Epithelial cell of esophagus (primary cell): Measurements from ENCODE around the gene COQ8A.

Experiments used
- DNase-seq: peaks from one replicate; pipeline ENCODE4 v3.0.0; 2010; ENCODE audit warnings: low read depth
- H3K4me3 ChIP-seq: 2 replicates; pipeline ENCODE4 v1.5.1; 2011; ENCODE audit warnings: mild to moderate bottlenecking, low read length, control low read depth
- TF ChIP-seq, protein P1 (sequence below): IDR thresholded peaks from 2 replicates; pipeline ENCODE4 v1.5.1; 2011; ENCODE audit warnings: low read depth, mild to moderate bottlenecking, low read length, control low read depth, inconsistent platforms; ENCODE audit not compliant: insufficient read depth; ENCODE audit errors: missing control alignments

COQ8A gene

DNA sequence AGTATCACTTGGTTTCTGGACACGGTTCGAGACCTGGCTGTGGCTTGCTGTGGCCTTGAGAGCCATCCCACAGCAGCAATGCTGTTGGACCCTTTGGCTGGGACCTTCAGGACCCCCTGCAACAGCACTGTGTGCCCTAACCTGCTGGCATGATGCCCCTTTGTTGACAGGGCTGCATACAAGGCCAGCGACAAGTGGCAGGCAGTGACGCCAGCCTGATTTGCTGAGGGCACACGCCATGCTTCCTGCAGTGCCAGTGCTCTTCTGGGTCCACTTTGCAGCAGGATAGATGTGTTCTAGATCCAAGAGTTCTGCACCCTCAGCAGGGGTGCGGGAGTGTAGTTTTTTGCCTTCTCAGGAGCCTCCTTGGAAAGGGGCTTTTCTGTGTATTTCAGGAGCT lies 32.8 kb downstream of the COQ8A start:
- TF ChIP-seq, protein P1, sequence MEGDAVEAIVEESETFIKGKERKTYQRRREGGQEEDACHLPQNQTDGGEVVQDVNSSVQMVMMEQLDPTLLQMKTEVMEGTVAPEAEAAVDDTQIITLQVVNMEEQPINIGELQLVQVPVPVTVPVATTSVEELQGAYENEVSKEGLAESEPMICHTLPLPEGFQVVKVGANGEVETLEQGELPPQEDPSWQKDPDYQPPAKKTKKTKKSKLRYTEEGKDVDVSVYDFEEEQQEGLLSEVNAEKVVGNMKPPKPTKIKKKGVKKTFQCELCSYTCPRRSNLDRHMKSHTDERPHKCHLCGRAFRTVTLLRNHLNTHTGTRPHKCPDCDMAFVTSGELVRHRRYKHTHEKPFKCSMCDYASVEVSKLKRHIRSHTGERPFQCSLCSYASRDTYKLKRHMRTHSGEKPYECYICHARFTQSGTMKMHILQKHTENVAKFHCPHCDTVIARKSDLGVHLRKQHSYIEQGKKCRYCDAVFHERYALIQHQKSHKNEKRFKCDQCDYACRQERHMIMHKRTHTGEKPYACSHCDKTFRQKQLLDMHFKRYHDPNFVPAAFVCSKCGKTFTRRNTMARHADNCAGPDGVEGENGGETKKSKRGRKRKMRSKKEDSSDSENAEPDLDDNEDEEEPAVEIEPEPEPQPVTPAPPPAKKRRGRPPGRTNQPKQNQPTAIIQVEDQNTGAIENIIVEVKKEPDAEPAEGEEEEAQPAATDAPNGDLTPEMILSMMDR: no peak
- DNase-seq: no peak
- no peak overlapping the region for H3K4me3 ChIP-seq

DNA sequence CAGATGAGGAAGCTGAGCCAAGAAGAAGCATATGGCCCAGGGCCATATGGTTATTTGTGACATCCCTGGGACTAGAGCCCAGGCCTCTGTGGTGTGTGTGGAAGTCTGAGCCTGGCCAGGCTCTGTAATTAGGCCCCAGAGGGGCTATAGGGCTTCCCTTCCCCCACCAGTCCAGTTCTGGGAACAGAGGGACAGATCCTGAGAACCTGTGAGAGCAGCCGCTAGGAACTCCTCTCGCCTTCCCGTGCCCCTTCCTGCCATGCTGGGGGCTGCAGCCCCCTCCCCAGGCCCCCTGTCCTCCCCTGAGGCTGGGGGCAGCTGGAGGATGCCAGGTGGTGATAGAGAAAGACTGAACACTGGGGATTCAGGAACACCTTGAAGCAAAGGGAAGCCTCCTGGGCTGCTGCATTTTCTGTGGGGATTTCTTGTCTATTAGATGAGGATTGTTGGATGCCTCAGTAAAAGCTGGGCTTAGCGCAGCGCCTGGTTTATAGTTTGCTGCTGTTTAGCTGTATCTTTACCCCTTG lies 33.3 kb downstream of the COQ8A start:
- TF ChIP-seq, protein P1: no peak
- no peak for DNase-seq
- no peak overlapping the region for H3K4me3 ChIP-seq

DNA sequence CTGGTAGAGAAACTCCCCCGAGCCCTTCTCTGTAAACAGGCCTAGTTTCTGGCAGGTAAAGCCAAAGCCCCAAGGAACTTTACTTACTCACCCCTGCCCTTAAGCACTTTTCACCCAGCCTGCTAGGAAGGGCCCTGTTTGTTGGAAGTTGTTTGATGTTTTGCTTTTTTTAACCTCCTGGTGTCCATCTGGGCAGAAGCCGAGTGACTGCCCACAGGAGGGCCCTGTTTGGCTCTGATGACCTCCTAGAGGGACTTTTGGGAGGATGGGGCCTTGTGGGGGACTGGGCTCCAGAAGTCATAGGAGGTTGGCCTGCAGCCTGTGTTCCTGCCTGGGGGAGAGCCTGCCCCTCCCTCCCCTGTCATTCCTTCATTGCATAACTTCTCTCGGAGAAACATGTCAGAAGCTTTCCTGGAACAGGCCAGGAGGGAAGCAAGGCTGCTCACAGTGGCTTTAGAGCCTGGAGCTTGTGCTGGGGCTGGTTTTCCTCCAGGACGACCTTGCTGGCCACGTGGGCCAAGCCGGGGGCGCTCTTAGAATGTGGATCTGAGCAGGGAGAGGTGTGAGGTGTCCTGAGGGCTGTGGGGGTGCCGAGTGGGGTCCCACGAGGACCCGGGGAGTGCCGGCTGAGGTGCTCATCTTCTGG lies 33.9 kb downstream of the COQ8A start:
- no peak overlapping the region for H3K4me3 ChIP-seq
- TF ChIP-seq, protein P1: no peak
- DNase-seq: peak; percentile 69

DNA sequence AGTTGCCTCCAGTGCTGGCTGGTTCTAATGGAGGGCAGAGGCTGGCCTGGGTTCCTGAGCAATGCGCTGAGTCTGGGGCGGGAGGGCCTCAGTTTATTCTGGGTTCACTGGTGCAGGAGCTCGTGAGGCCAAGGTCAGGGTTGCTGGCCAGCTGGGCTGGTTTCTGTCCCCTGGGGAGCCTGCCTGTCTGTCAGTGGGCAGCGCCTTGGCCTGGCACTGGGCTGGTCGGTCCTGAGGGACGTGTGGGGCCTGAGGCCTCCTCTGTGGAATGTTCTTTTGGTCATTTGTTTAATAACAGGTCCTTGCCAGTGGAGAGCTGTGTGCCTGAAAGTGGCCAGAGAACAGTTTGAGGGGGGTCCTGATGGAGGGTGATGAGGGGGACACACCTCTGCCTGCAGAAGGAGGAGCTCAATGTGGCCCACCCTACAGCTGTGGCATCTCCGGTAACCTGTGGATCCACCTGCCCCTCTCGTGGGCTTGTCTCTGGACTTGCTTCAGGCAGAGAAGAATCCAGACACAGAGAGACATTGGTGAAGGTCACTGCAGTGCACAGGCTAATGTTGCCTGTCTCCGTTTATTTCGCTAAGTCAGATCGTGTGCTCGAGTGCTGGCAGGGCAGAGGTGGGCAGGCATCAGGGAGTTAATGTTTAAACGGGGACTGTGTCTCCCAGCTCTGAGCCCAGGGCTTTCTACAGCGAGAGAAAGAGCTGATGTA lies 34.6 kb downstream of the COQ8A start:
- TF ChIP-seq, protein P1: no peak
- no peak overlapping the region for H3K4me3 ChIP-seq
- DNase-seq: no peak

DNA sequence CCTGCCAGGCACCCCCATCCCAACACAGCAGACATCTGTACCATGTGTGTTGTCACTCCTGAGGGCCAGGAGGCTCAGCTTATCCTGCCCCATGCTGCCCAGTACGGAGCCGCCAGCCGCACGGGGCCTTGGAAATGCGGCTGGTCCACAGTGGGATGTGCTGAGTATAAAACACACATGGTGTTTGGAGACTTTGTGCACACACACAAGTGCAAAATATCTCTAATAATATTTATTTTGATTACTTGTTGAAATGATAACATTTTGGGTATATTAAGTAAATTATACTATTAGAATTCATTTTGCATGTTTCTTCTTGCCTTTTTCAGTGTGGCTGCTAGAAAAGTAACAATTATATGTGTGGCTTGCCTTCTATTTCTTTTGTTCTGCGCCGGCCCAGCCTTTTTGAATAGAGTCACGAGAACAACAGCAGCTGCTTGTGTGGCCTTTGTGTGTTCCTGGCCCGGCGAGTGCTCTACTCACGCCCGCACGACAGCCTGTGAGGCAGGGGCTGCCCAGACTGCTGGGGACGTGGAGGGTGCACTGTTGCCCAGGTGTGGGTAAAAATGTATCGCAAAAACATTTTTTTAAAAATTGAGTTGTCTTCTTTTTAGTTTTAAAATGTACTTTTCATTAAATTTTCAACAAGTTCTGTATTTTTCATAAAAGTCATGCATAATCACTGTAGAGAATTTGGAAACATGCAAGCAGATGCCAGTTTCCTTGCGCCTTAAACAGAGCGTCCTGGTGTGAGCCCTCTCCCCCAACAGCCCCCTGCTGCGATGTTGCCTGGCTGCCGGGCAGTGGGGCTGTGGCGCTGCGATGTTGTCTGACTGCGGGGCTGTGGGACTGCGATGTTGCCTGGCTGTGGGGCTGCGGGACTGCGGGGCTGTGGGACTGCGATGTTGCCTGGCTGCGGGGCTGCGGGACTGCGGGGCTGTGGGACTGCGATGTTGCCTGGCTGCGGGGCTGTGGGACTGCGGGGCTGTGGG lies 35.5 kb downstream of the COQ8A start:
- no peak overlapping the region for H3K4me3 ChIP-seq
- TF ChIP-seq, protein P1: no peak
- no peak for DNase-seq

DNA sequence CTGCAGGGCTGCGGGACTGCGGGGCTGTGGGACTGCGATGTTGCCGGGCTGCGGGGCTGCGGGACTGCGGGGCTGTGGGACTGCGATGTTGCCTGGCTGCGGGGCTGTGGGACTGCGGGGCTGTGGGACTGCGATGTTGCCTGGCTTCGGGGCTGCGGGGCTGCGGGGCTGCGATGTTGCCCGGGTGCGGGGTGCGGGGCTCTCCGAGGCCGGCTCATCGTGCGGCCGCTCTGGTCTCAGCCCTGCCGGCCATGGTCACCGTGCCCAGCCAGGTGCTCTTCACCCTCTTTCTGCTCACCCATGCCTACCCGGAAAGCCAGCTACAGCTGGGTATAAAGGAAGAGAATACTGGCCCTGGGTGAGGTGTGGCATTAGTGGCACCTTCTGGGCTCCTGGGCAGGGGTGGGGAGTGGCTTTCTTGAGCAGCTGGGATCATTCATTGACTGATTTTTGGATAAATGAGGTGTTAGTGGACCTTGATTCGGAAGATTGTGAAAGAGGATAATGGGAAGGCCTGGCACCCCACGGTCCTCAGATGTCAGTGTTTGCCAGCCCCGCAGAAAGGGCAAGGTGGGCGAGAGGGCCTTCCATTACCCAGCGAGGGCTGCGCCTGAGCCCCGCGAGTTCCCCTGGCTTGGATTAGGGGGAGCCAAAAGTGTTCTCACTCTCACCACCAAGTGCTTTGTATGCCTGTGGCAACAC lies 36.3 kb downstream of the COQ8A start:
- H3K4me3 ChIP-seq: no peak overlapping the region
- TF ChIP-seq, protein P1: no peak

More for the DNA sequence above, 36.3 kb downstream of the COQ8A start:
- no peak for DNase-seq
